ENCODE results near the gene SMIM35. TPM values are rescaled to one million over a fixed set of nuclear protein-coding genes. Genes with fewer than 3 reads are reported as not detected.

The SMIM35 gene
- total and polyA plus RNA-seq, 2 of the 13 experiments (the other 11 are each of a cell fraction or from before 2014, with no cell fraction given), result not detected

GRCh38 chr11:118068206-118068944 is 18.4 kb downstream of the SMIM35 start (continued):
- TF ChIP-seq ZBTB33 (CRISPR knock-in tag; IDR thresholded peaks at IDR 0.05) (0 out of 2 replicates have a peak, but pooled peaks have one; percentile 24), ZNF773 (CRISPR knock-in tag; IDR thresholded peaks at IDR 0.05; ENCODE audit: borderline replicate concordance) (no peak), KDM2A (CRISPR knock-in tag; IDR thresholded peaks at IDR 0.05; ENCODE audit: borderline replicate concordance, low read depth) (0 out of 2 replicates have a peak, but pooled peaks have one; percentile 43), MED8 (CRISPR knock-in tag; IDR thresholded peaks at IDR 0.05; ENCODE audit: insufficient replicate concordance) (no peak), ZSCAN22 (CRISPR knock-in tag; IDR thresholded peaks at IDR 0.05) (no peak), RFXAP (CRISPR knock-in tag; IDR thresholded peaks at IDR 0.05; ENCODE audit: borderline replicate concordance) (no peak), CBX5 (CRISPR knock-in tag; IDR thresholded peaks at IDR 0.05; ENCODE audit: borderline replicate concordance) (no peak), PLSCR1 (CRISPR knock-in tag; IDR thresholded peaks at IDR 0.05; ENCODE audit: borderline replicate concordance) (no peak), ZNF687 (CRISPR knock-in tag; IDR thresholded peaks at IDR 0.05) (peak; percentile 30; the same call in 1 of the 2 replicates), ZNF567 (CRISPR knock-in tag; IDR thresholded peaks at IDR 0.05; ENCODE audit: borderline replicate concordance) (no peak), HDAC6 (IDR thresholded peaks at IDR 0.05; ENCODE audit: low read depth, low read length) (no peak), RXRA (CRISPR knock-in tag; IDR thresholded peaks at IDR 0.05) (no peak), ZNF784 (CRISPR knock-in tag; IDR thresholded peaks at IDR 0.05; ENCODE audit: borderline replicate concordance) (no peak), BRF2 (CRISPR knock-in tag; IDR thresholded peaks at IDR 0.05) (no peak), CTCF (CRISPR knock-in tag; IDR thresholded peaks at IDR 0.05) (peak; percentile 85), SALL1 (CRISPR knock-in tag; IDR thresholded peaks at IDR 0.05) (peak; percentile 59; the same call in 1 of the 2 replicates), TCF12 (IDR thresholded peaks at IDR 0.05) (no peak), TCF12 (CRISPR knock-in tag; IDR thresholded peaks at IDR 0.05) (no peak)
